Pancreas (tissue), 10 donors: ENCODE measurements around the gene S1PR3. TPM values are rescaled to one million over a fixed set of nuclear protein-coding genes. Genes with fewer than 3 reads are reported as not detected.

Experiments
- ATAC-seq, 4 donors: fragments of 200-7000 bp; cut with Tn5 transposase; one replicate each; pipeline versions ENCODE4 v1.8.0 to v1.9.1; 2020; ENCODE audit warnings: mild to moderate bottlenecking in 4 of 4, moderate library complexity in 4 of 4
- DNase-seq, 6 donors: peaks; one replicate each; pipeline ENCODE4 v3.0.0-alpha.2; 2020
- FAIRE-seq: peaks from 2 replicates; lab custom pipeline; 2012; peaks lifted over from hg19 to GRCh38; lab: Jason Lieb, UNC
- H3K27ac ChIP-seq, 4 donors: fragments of 200-600 bp; sonication (generic); 1 replicate in 3 of 4; 2 replicates in 1 of 4; pipeline versions ENCODE4 v1.5.0 to v1.8.0; 2020
- H3K27me3 ChIP-seq, 4 donors: fragments of 200-600 bp; one replicate each; pipeline ENCODE4 v1.8.0; 2021
- H3K36me3 ChIP-seq, 3 donors: fragments of 200-600 bp; sonication (generic) in 1 of 3; one replicate each; pipeline versions ENCODE4 v1.5.0 to v1.8.0; 2020 to 2021
- H3K4me1 ChIP-seq, 3 donors: fragments of 200-600 bp; one replicate each; pipeline ENCODE4 v1.8.0; 2021
- H3K4me3 ChIP-seq, 4 donors: fragments of 200-600 bp; sonication (generic) in 2 of 4; one replicate each; pipeline versions ENCODE4 v1.5.0 to v1.8.0; 2020 to 2021
- H3K9me3 ChIP-seq, 4 donors: fragments of 200-600 bp; one replicate each; pipeline ENCODE4 v1.8.0; 2021
- WGBS, 2 donors: extraction: QIAGEN DNeasy Blood & Tissue Kit; methylation state at CpG; one replicate each; pipeline ENCODE4 v1.1.7; 2013; 5-methylcytosine and 5-hydroxymethylcytosine counted together
- intact Hi-C, 3 donors: fragments of 100-400 bp; cut with DNase I; formaldehyde crosslinking; loops; one replicate each; pipeline versions ENCODE4 v1.11.1 to v1.14.2; 2022
- polyA plus RNA-seq, 2 donors: library from polyadenylated mRNA; stranded (reverse); fragments of 200-250 nt; gene quantifications; one replicate each; pipeline ENCODE4 v1.2.3, GENCODE V29; 2013
- total RNA-seq, 6 donors: library from RNA; stranded (reverse); fragmentation: NEBNext Ultra II Directional in 4 of 6; extraction: Animal tissue kit (Norgen Biotek cat#: 25700) in 4 of 6; gene quantifications; one replicate each; pipeline versions ENCODE4 v1.2.1 to v1.2.4, GENCODE V29; 2021 to 2023
- TF ChIP-seq, protein P1 (sequence below), 4 donors: fragments of 200-600 bp; sonication (generic) in 3 of 4; IDR thresholded peaks; one replicate each; pipeline versions ENCODE4 v1.5.0 to v1.8.0; 2021; ENCODE audit warnings: antibody characterized with exemption in 4 of 4
- donor health status: healthy with polysubstance abuse.
- donor health status: DM: no; HTN: no; CAD: no; lungs with moderate emphysema.
- donor health status: DM: no; HTN: no; CAD: no.
- donor health status: control.
- donor health status: control.
- donor health status: Bipolar disorder and iron deficiency.
- donor health status: DM: yes; HTN: yes; CAD: no.
- donor health status: DM: no; HTN: no; CAD: no.
- donor health status: DM: no; HTN: no; CAD: no.
- donor health status: DM: yes; HTN: yes; CAD: no.

The S1PR3 gene
- total and polyA plus RNA-seq, 8 donors = 1.4 to 4.1 (median 2.2) TPM

DNA sequence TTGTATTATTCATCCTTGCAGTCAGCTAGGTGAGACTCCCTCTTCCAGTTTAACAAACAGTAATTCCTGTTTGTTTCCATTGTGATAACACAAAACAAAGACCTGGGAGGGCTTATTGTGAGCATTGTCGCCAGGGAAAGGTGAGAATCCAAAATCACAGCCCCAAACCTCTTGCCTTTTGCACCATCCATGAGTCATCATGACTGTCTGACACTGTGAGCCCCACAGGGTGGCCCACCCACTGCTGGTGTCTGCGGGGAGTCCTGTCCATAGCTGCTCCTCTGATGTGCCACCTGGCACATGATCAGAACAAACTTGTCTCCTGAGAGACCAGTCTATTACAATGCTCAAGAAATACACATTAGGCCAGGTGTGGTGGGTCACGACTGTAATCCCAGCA, 33.7 kb upstream of the S1PR3 start:
- 71 to 81% methylated on average over 3 of the region's 3 CpGs for WGBS, 2 donors
- intact Hi-C loops = no loop called here
- Histone ChIP-seq H3K27me3 (no peaks in the 10 kb centered on the region), H3K27ac (no peak overlapping the region), H3K36me3 (no peaks in the 10 kb centered on the region), H3K4me1 (no peaks in the 10 kb centered on the region), H3K9me3 (no peaks in the 10 kb centered on the region), H3K4me3 (no peak overlapping the region)
- FAIRE-seq (no peak), DNase-seq (no peak), ATAC-seq (no peak)
- TF ChIP-seq, protein P1, sequence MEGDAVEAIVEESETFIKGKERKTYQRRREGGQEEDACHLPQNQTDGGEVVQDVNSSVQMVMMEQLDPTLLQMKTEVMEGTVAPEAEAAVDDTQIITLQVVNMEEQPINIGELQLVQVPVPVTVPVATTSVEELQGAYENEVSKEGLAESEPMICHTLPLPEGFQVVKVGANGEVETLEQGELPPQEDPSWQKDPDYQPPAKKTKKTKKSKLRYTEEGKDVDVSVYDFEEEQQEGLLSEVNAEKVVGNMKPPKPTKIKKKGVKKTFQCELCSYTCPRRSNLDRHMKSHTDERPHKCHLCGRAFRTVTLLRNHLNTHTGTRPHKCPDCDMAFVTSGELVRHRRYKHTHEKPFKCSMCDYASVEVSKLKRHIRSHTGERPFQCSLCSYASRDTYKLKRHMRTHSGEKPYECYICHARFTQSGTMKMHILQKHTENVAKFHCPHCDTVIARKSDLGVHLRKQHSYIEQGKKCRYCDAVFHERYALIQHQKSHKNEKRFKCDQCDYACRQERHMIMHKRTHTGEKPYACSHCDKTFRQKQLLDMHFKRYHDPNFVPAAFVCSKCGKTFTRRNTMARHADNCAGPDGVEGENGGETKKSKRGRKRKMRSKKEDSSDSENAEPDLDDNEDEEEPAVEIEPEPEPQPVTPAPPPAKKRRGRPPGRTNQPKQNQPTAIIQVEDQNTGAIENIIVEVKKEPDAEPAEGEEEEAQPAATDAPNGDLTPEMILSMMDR (IDR thresholded peaks at IDR 0.05) = no peak

DNA sequence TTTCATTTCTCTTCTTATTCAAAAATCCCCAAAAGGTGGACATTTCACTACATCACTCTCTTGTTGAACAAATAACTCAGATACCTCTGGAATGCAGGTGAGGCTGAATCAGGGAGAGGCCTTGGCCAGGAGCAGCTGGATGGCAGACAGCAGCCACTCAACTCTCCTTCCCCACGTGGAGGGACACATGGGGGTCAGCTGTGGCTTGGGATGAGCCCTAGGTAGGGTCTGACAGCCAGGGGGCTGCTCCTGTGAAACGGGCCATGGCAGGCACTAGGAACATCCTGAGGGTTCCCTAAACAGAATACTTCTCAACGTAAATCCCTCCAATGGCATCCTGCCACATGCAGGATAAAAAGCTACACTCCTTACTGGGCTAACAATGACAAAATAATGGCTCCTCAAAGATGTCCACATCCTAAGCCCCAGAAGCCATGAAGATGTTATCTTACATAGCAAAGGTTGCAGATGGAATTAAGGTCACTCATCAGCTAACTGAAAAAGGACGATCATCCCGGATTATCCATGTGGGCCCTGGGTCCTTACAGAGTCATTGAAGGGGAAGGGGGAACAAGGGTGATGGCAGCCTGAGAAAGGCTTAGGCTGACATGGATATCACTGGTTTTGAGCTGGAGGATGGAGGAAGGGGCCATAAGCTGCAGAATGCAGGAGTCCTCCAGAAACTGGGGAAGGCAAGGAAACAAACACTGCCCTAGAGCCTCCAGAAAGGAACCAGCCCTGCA, 31.4 kb upstream of the S1PR3 start:
- no peaks in the 10 kb centered on the region for H3K36me3 ChIP-seq
- intact Hi-C loops = no loop called here
- H3K4me3 ChIP-seq = no peak overlapping the region
- DNase-seq = no peak
- H3K9me3 ChIP-seq = no peaks in the 10 kb centered on the region
- FAIRE-seq = no peak
- TF ChIP-seq, protein P1 (IDR thresholded peaks at IDR 0.05) = no peak
- WGBS, 2 donors = 84 to 90% methylated on average over 5 of the region's 5 CpGs
- H3K27ac ChIP-seq = no peak overlapping the region
- H3K4me1 ChIP-seq = no peaks in the 10 kb centered on the region
- no peaks in the 10 kb centered on the region for H3K27me3 ChIP-seq
- ATAC-seq = no peak

DNA sequence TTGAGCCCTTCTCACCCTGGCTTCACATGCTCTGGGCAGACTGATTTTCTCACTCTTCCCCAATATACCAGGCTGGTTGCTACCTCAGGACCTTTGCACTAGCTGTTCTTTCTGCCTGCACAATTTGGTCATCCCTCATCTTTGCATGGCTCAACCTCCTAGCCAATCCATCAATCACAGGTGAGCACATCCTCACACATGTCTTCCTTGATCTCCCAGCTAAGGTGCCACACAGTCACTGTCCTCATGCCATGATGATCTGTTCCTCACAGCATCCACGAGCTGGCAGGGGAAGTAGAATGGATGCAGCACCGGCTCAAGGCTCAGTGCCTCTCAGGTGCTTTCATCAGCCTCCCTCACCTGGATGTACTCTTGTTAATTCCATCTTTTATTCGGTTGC, 30.6 kb upstream of the S1PR3 start:
- Histone ChIP-seq H3K36me3 (no peaks in the 10 kb centered on the region), H3K4me1 (no peaks in the 10 kb centered on the region), H3K9me3 (no peaks in the 10 kb centered on the region), H3K27me3 (no peaks in the 10 kb centered on the region), H3K4me3 (no peak overlapping the region), H3K27ac (no peak overlapping the region)
- no peak for FAIRE-seq
- DNase-seq = no peak
- TF ChIP-seq, protein P1 (IDR thresholded peaks at IDR 0.05) = no peak
- no peak for ATAC-seq
- 63 to 65% methylated on average over 3 of the region's 3 CpGs for WGBS, 2 donors
- intact Hi-C loops = no loop called here

DNA sequence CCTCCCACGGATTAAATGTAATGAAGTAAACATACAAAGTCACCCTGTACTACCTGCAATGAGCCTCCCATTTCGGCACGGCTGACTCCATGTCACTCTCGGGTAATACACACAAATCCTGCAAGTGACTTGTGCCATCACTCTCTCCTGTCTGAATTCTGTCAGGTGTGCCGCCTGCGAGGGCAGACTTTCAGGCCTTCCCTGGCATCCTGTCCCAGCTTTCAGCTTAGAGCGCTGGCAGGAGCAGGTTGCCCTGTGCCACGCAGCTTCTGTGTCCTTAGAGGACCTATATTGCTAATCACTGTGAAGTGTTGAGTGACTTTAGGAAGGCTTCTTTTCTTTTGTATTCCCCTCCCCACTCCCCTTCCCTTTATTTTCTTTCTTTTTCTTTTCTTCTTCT, 25.8 kb upstream of the S1PR3 start:
- no peak for ATAC-seq
- Histone ChIP-seq H3K9me3 (no peaks in the 10 kb centered on the region), H3K4me3 (no peak overlapping the region), H3K4me1 (peaks cover 0 to 17% (median 0%) of the 10 kb centered on the region in 3 donors), H3K27ac (no peak overlapping the region), H3K27me3 (no peaks in the 10 kb centered on the region), H3K36me3 (no peaks in the 10 kb centered on the region)
- WGBS, 2 donors = 75 to 87% methylated on average over 8 of the region's 8 CpGs
- FAIRE-seq = no peak
- no peak for DNase-seq
- TF ChIP-seq, protein P1 (IDR thresholded peaks at IDR 0.05) = no peak
- intact Hi-C loops = no loop called here
